ENCODE measurements around the gene UBAP1. TPM values are rescaled to one million over a fixed set of nuclear protein-coding genes. Genes with fewer than 3 reads are reported as not detected.

UBAP1 gene
- total and polyA plus RNA-seq, 9 of the 15 experiments (the other 6 are each of a cell fraction or from before 2014, with no cell fraction given), result 1.3 to 33.4 (median 16.5) TPM

- Histone ChIP-seq H3K9ac (ENCODE audit: insufficient read depth in 1 of 2, low read depth in 2 of 2, low read length in 2 of 2) (no peak overlapping the region), H3K4me2 (ENCODE audit: insufficient read depth, low read length) (no peak overlapping the region), H3K9me3 (replicated peaks; ENCODE audit: control insufficient read depth, insufficient read depth, low read depth, low read length) (no peaks in the 10 kb centered on the region), H2AFZ (ENCODE audit: low read depth, low read length) (no peak overlapping the region), H4K20me1 (replicated peaks; ENCODE audit: control insufficient read depth, insufficient read depth, low read length) (peaks cover 6% of the 10 kb centered on the region; the same call in 1 of the 2 replicates), H3K9me1 (ENCODE audit: control insufficient read depth, insufficient read depth, low read length) (no peaks in the 10 kb centered on the region), H3K4me1 (replicated peaks in 1 of 2; ENCODE audit: control insufficient read depth in 2 of 2, insufficient read depth in 2 of 2, low read length in 2 of 2) (peaks cover 4% of the 10 kb centered on the region in 2 experiments; a peak in 2 of 5 replicates), H3K4me3 (no peak overlapping the region), H3K36me3 (ENCODE audit: control insufficient read depth, insufficient read depth, low read length) (peaks cover 9% of the 10 kb centered on the region; the same call in 1 of the 3 replicates), H3K79me2 (ENCODE audit: control insufficient read depth, insufficient read depth, low read length) (peaks cover 75% of the 10 kb centered on the region), H3K27me3 (ENCODE audit: control insufficient read depth in 2 of 2, insufficient read depth in 2 of 2, low read length in 2 of 2) (no peaks in the 10 kb centered on the region), H3K27ac (ENCODE audit: extremely low read depth, low read depth, low read length) (no peak overlapping the region)
- no peak for DNase-seq (ENCODE audit: extremely low read depth in 1 of 4, low spot score in 3 of 4)
- intact Hi-C loops (cut with micrococcal nuclease) (no loop called here), in situ Hi-C loops (cut with MboI) (no loop called here)
- 45% methylated on average over 2 of the region's 2 CpGs for WGBS (ENCODE audit: insufficient coverage, low coverage, missing lambda C conversion rate)
- ChIA-PET CTCF (ENCODE audit: low intra/inter-chr PET ratio) (interaction anchor here (0.7 kb wide), 1 partner anchor 408 kb away, joined by 4 read pairs; no protein-coding TSS in a partner anchor), POLR2A (interaction anchor here (1.4 kb wide), 2 partner anchors 9 to 21 kb away, joined by 4 to 5 read pairs; partner anchors contain the start of gene UBAP1)
- BruUV-seq (replicated peaks), result no TSS peak
- no peak for ATAC-seq
- TF ChIP-seq ZNF384 (IDR thresholded peaks at IDR 0.05; ENCODE audit: low read depth, low read length), result no peak
- TF ChIP-seq ILK (tag; IDR thresholded peaks at IDR 0.05; ENCODE audit: borderline replicate concordance, low read depth), result no peak
- TF ChIP-seq PBX2 (CRISPR knock-in tag; IDR thresholded peaks at IDR 0.05; ENCODE audit: low read depth), result no peak
- TF ChIP-seq PBX2 (tag; conservative IDR thresholded peaks at IDR 0.05; ENCODE audit: low read depth), result no peak
- TF ChIP-seq XRCC5 (IDR thresholded peaks at IDR 0.05; ENCODE audit: low read depth, low read length), result no peak
- no peak for TF ChIP-seq GTF2E2 (tag; IDR thresholded peaks at IDR 0.05)
- no peak for TF ChIP-seq ZNF583 (CRISPR knock-in tag; IDR thresholded peaks at IDR 0.05)
- no peak for TF ChIP-seq TRIM24 (IDR thresholded peaks at IDR 0.05)
- TF ChIP-seq HDAC8 (tag; IDR thresholded peaks at IDR 0.05), result no peak
- TF ChIP-seq TAF7 (tag; IDR thresholded peaks at IDR 0.05), result no peak
- no peak for TF ChIP-seq PKNOX1 (IDR thresholded peaks at IDR 0.05)
- TF ChIP-seq ZNF717 (CRISPR knock-in tag; IDR thresholded peaks at IDR 0.05), result no peak
- TF ChIP-seq ID3 (CRISPR knock-in tag; IDR thresholded peaks at IDR 0.05), result no peak
- TF ChIP-seq ID3 (tag; IDR thresholded peaks at IDR 0.05), result no peak
- FAIRE-seq, result no peak
These were observed 21.2 kb downstream of the UBAP1 start for GRCh38 chr9:34200092-34200491.
